Activated CD4-positive, alpha-beta T cell treated with anti-CD3 and anti-CD28 coated beads, Interleukin-2, amount 10 ng/mL, durations not matched to agents 24 days and 14 days (primary cell): ENCODE results near the gene CDT1. TPM values are rescaled to one million over a fixed set of nuclear protein-coding genes. Genes with fewer than 3 reads are reported as not detected.

Experiments
- DNase-seq: peaks from one replicate; pipeline ENCODE4 v3.0.0; 2022
- H3K27ac Mint-ChIP-seq: one replicate; pipeline ENCODE4 v1.8.0; 2022; ENCODE audit warnings: mild to moderate bottlenecking, mixed read lengths
- H3K27me3 Mint-ChIP-seq: one replicate; pipeline ENCODE4 v1.8.0; 2022; ENCODE audit warnings: mixed read lengths
- H3K36me3 Mint-ChIP-seq: one replicate; pipeline ENCODE4 v1.8.0; 2022; ENCODE audit warnings: low read depth, mild to moderate bottlenecking, mixed read lengths
- H3K4me1 Mint-ChIP-seq: one replicate; pipeline ENCODE4 v1.8.0; 2021; ENCODE audit warnings: mixed read lengths
- H3K4me3 Mint-ChIP-seq: one replicate; pipeline ENCODE4 v1.8.0; 2022; ENCODE audit warnings: mild to moderate bottlenecking, moderate library complexity, mixed read lengths
- H3K9me3 Mint-ChIP-seq: one replicate; pipeline ENCODE4 v1.8.0; 2021; ENCODE audit warnings: mixed read lengths
- intact Hi-C: fragments of 100-400 bp; cut with micrococcal nuclease; formaldehyde crosslinking; loops from one replicate; pipeline ENCODE4 v1.15.1; 2023
- total RNA-seq: library from RNA; stranded (reverse); gene quantifications from 2 replicates; pipeline ENCODE4 v1.2.3, GENCODE V29; 2022

The CDT1 gene
- total RNA-seq, 1 donor from 2014 or later, result 93.2 TPM

DNA sequence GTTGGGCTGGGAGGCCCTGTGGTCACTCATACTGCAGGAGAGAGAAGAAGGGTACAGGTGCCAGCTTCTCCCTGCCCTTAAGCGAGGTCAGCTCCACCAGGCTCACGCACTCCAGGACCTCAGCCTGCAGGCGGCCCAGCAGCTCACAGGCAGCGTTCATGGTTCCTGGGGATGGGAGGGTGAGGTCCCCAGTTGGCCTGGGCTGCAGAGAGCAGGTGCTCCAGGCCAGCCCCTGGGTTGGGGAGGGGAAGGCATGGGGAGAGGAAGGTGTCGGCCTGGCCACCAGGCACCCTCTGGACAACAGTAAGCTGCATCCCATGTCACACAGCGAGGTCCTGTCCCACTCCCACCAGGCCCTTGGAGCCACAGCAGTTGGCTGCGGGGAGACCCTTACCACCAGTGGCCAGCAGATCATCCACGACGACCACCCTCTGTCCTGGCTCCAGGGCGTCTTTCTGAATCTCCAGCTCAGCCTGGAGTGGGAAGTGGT, 6.1 kb downstream of the CDT1 start:
- H3K4me3 Mint-ChIP-seq, result peak overlapping the region; percentile 89
- H3K36me3 Mint-ChIP-seq, result peaks cover 39% of the 10 kb centered on the region
- peak overlapping the region; percentile 95 for H3K27ac Mint-ChIP-seq
- H3K27me3 Mint-ChIP-seq, result no peaks in the 10 kb centered on the region
- no peaks in the 10 kb centered on the region for H3K9me3 Mint-ChIP-seq
- H3K4me1 Mint-ChIP-seq, result peaks cover 15% of the 10 kb centered on the region
- DNase-seq, result peak; percentile 63
- intact Hi-C loops, result loop anchor here (5.0 kb wide), 1 partner anchor 408 kb away; the partner anchor contains the start of gene ZNF778

DNA sequence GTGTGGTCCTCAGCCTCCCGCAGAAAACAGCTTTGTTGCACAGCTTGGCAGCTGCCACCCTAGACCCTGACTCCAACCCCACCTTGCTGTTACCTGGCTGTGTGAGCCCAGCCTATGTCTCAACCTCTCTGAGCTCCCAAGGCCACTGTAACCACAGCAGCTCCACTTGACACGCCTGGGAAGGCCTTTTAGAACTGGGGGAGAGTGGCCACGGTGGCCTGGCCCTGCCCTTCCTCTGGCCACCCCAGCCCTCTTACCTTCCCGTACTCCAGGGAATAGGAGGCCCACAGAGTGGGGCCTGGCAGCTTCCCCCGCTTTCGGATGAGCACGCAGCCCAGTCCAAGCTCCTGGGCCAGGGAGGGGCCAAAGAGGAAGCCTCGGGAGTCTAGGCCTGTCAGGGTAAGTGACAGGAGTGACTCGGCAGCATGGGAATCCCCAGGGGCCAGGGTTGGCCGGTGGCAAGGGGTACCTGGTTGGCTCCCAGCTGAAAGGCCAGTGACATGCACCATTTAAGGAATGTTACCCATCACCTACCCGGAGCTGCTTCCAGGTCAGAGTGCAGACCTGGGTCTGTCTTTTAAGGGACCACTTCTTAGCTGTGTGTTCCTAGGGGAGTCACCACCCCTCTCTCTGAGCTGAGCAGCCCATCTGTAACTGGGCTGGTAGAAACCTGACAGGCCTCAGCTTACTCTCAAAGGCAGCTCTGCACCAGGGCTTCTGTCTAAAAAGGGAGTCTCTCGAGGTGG, 6.8 kb downstream of the CDT1 start:
- H3K27ac Mint-ChIP-seq, result peak overlapping the region; percentile 95
- peaks cover 39% of the 10 kb centered on the region for H3K36me3 Mint-ChIP-seq
- peaks cover 15% of the 10 kb centered on the region for H3K4me1 Mint-ChIP-seq
- peak; percentile 75 for DNase-seq
- no peaks in the 10 kb centered on the region for H3K9me3 Mint-ChIP-seq
- intact Hi-C loops, result loop anchor here (5.0 kb wide), 1 partner anchor 407 kb away; the partner anchor contains the start of gene ZNF778
- no peaks in the 10 kb centered on the region for H3K27me3 Mint-ChIP-seq
- peak overlapping the region; percentile 89 for H3K4me3 Mint-ChIP-seq

DNA sequence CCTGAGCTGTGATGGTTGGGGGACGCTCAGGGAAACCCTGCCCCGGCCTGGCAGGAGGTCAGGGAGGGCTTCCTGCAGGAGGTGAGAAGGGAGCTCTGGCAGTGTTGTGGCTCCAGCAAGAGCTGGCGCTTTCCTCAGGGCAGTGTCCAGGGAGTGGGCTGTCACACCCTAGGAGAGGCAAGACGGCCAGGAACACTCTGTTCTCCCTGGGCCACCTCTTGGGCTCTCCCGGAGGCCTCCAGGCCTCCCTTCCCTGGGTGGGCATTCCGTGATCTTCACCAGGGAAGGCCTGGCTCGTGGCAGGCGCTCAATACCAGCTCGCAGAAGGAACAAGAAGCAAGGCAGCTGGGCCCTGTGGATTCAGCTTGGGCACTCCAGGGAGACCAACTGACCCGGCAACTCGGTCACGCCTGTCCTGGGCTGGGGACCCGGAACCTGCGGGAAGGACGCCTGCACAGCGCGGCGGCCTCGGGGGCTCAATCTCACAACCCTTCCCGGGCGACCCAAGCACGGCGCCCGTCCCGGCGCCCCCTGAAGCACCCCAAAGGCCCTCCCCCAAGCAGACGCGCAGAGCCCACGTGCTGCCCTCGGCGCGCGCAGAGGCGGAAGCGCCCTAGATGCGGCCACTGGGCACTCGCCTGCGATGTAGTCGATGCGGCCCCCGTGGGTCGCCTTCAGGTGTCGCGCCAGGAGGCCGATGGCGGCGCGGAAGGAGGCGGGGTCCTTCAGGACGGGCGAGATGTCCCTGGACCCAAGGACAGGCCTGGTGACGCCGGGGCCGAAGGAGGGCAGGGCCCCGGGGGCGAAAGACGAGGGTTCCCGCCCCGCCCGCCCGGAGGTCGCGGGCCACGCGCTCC, 7.6 kb downstream of the CDT1 start:
- intact Hi-C loops, result loop anchor here (5.0 kb wide), 1 partner anchor 406 kb away; the partner anchor contains the start of gene ZNF778
- H3K27ac Mint-ChIP-seq, result peak overlapping the region; percentile 95
- peak overlapping the region; percentile 89 for H3K4me3 Mint-ChIP-seq
- no peaks in the 10 kb centered on the region for H3K27me3 Mint-ChIP-seq
- H3K9me3 Mint-ChIP-seq, result no peaks in the 10 kb centered on the region
- H3K4me1 Mint-ChIP-seq, result peaks cover 15% of the 10 kb centered on the region
- peaks cover 35% of the 10 kb centered on the region for H3K36me3 Mint-ChIP-seq
- DNase-seq, result peak; percentile 93

DNA sequence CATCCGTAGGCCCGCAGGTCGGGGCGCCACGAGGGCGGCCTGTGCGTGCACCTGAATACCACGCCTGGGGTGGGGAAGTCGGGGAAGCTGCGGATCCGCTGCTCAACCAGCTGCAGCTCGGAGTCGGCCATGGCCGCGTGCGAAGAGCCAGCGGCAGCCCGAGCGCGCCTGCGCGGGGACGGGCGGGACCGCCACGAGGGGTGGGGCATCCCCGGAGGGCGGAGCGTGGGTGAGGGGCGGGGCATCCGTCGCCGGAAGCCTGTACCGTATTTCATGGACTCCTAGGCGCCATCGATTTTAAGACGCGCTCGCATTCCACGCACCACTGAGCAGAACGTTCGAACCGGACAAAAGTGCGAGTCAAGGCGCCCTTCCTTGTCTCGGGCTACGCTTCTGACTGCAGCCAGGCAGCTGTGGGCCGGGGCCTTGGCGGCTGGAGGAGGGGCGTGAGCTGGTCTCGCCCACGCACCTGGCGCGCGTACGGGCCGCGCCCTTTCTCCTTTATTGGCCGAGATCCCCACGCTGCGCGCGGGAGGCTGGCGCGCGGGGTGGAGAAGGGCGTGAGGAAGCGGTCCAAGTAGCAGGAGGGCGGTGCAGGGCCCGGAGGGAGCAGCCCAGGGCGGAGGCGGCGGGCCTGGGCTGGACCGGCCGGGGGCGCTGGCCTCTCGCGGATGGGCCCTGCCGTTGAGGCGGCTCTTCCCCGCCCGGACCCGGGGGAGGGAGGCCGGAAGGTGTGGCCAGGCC, 8.4 kb downstream of the CDT1 start, which contains the start of gene APRT:
APRT (minus strand) TSS at position 160 of the 744 bp plus-strand sequence; CDS start at position 131, 29 bp downstream.
- H3K27ac Mint-ChIP-seq, result peak within 1 kb of the TSS; percentile 95
- H3K27me3 Mint-ChIP-seq, result no peaks in the 10 kb centered on the region
- H3K4me1 Mint-ChIP-seq, result peaks cover 15% of the 10 kb centered on the region
- intact Hi-C loops, result loop anchor here (1.0 to 5.0 kb wide), 5 partner anchors 9 to 405 kb away; partner anchors contain the start of genes CDH15, CDT1, TRAPPC2L and ZNF778
- DNase-seq, result peak; percentile 99
- peak within 1 kb of the TSS; percentile 89 for H3K4me3 Mint-ChIP-seq
- H3K9me3 Mint-ChIP-seq, result no peaks in the 10 kb centered on the region
- peaks cover 34% of the 10 kb centered on the region for H3K36me3 Mint-ChIP-seq

DNA sequence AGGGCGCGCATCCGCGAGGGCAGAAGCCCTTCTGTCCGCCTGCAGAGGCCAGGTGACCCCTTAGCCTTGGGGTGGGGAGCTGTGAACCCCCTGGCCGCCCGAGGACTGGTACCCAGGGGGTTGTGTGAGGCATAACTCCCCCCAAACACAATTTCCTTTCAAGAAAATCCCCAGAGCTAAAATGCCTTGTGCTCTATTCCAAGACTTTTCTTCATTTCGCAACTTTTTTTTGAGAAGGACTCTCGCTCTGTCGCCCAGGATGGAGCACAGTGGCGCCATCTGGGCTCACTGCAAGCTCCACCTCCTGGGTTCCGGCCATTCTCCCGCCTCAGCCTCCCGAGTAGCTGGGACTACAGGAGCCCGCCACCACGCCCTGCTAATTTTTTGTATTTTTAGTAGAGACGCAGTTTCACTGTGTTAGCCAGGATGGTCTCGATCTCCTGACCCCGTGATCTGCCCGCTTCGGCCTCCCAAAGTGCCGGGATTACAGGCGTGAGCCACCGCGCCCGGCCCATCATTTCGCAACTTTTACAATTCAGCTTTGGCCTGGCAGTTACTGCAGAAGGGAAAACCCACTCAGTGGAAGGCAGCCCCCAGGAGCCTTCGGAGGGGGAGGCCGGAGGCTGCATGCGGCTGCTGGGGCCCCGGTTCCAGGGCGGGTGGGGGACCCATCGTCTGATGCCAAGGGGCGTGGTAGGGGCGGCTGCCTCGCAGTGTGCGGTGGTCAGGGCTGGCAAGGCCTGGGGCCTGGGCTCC, 9.1 kb downstream of the CDT1 start:
- no peaks in the 10 kb centered on the region for H3K27me3 Mint-ChIP-seq
- H3K9me3 Mint-ChIP-seq, result no peaks in the 10 kb centered on the region
- H3K36me3 Mint-ChIP-seq, result peaks cover 27% of the 10 kb centered on the region
- DNase-seq, result peak; percentile 78
- intact Hi-C loops, result loop anchor here (1.0 to 5.0 kb wide), 5 partner anchors 9 to 405 kb away; partner anchors contain the start of genes CDH15, CDT1, TRAPPC2L and ZNF778
- H3K4me1 Mint-ChIP-seq, result peaks cover 15% of the 10 kb centered on the region
- H3K4me3 Mint-ChIP-seq, result peak overlapping the region; percentile 89
- peak overlapping the region; percentile 92 for H3K27ac Mint-ChIP-seq

DNA sequence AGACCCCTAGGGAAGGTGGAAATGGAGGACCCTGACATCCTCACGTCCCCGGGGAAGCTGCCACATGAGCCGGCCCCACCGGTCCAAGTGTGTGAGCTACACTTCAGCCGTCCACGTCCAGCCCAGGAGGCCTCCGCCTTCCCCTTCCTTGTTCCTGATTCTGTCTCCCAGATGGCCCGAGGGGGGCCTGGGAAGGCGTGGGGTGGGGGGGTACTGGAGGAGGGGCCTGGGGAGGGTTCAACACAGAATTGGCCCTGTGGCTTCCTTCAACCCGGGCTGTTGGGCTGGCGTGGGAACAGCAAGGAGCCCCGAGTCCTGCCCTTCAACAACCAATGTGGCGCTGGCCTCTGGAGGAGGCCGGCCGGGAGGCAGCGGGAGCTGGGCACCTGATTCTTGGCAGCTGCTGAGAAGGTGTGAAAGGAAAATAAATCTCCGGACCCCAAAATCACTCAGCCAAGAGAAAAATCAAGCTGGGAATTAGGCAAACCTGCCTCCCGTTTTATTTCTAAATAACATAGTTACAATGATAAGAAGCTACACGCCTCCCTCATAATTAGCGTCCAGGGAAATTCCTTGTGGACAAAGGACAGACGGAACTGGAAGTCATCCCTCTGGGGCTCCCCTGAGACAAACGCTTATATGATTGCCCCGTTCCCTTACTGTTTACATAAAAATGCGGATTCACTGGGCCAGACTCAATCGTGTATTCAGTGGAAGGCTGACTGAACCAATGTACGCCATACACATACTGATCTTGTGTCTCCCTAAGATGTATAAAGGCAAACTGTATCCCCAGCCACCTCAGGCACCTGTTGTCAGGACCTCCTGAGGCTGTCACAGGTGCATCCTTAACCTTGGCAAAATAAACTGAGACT, 9.9 kb downstream of the CDT1 start:
- DNase-seq, result no peak
- no peak overlapping the region for H3K27ac Mint-ChIP-seq
- peaks cover 19% of the 10 kb centered on the region for H3K36me3 Mint-ChIP-seq
- H3K4me1 Mint-ChIP-seq, result peaks cover 15% of the 10 kb centered on the region
- H3K9me3 Mint-ChIP-seq, result no peaks in the 10 kb centered on the region
- peak overlapping the region; percentile 89 for H3K4me3 Mint-ChIP-seq
- no peaks in the 10 kb centered on the region for H3K27me3 Mint-ChIP-seq
- intact Hi-C loops, result loop anchor here (2.0 to 5.0 kb wide), 2 partner anchors 31 to 404 kb away; partner anchors contain the start of gene ZNF778

DNA sequence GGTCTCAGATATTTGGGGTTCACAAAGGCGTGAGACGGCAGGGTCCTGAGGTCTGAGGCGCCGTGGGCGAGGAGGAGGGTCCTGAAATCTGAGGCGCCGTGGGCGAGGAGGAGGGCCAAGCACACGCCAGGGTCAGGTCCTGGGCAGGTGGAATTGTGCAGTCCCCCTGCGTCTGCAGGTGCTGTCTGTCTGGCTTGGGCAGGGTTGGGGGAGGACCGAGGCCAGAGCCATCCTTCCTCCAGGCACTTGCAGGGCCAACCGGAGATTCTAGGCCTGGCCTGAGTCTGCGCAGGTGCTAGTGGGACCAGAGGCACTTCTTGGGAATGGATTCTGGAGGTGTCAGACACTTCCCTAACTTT, 10.5 kb downstream of the CDT1 start:
- Mint-ChIP-seq H3K27ac (no peak overlapping the region), H3K36me3 (peaks cover 14% of the 10 kb centered on the region), H3K4me1 (peaks cover 15% of the 10 kb centered on the region), H3K27me3 (no peaks in the 10 kb centered on the region), H3K9me3 (no peaks in the 10 kb centered on the region), H3K4me3 (peak overlapping the region; percentile 44)
- intact Hi-C loops, result loop anchor here (5.0 kb wide), 1 partner anchor 403 kb away; the partner anchor contains the start of gene ZNF778
- no peak for DNase-seq

DNA sequence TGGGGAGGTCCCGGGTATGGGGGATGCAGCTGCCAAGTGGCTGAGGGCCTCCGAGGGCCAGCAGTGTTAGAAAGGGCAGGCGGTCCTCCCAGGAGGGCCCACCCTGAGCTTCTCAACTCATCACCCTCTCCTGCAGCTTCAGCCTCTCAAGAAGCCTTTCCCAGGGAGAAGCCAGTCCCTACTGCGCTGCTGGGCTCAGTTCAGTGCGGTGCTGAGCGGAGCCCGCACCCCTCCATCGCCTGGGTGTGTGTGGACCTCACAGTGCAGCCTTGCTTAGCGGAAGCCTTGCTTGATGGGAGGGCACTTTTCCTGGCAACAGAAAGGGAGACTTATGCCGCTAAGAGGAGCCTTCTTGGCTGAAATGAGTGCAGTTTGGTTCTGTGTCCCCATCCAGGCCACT, 11.6 kb downstream of the CDT1 start:
- Mint-ChIP-seq H3K27me3 (no peaks in the 10 kb centered on the region), H3K36me3 (peaks cover 6% of the 10 kb centered on the region), H3K9me3 (no peaks in the 10 kb centered on the region), H3K27ac (no peak overlapping the region), H3K4me1 (peaks cover 4% of the 10 kb centered on the region), H3K4me3 (no peak overlapping the region)
- DNase-seq, result no peak
- intact Hi-C loops, result no loop called here

DNA sequence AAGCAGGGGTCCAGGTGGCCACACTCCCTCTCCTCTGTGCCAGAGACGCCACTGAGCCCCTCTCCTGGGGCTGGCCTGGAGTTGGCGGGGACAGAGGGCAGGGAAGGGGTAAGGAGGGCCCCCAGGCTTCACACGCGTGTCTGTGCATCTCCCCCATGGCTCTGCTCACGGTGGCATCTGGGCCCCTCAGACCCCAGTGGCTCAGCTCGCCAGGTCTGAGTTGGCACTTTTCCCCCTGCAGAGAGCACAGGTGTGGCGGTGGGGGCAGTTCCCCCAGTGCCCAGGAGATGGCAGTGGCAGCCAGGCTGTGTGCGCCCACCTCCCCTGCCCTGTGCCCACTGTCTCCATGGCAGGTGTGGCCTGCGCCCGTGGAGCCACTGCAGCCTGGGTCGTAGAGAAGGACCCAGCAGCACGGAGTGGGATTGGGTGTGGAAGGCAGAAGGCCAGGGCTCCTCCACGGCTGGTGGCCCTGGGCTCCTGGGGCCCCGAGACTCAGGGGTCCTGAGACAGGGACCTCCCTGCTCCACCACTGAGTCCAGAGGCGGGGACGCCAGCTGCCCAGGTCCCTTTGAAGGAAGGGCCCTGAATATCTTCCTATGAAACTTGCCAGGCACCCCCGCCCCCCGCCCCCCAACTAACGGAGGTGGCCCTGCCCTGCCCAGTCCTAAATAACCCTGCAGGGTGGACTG, 12.5 kb downstream of the CDT1 start:
- Mint-ChIP-seq H3K27me3 (no peaks in the 10 kb centered on the region), H3K4me3 (no peak overlapping the region), H3K36me3 (no peaks in the 10 kb centered on the region), H3K27ac (no peak overlapping the region), H3K9me3 (no peaks in the 10 kb centered on the region), H3K4me1 (peaks cover 4% of the 10 kb centered on the region)
- DNase-seq, result peak; percentile 86
- intact Hi-C loops, result loop anchor here (1.0 kb wide), 2 partner anchors 41 to 351 kb away; partner anchors contain the start of gene TRAPPC2L

DNA sequence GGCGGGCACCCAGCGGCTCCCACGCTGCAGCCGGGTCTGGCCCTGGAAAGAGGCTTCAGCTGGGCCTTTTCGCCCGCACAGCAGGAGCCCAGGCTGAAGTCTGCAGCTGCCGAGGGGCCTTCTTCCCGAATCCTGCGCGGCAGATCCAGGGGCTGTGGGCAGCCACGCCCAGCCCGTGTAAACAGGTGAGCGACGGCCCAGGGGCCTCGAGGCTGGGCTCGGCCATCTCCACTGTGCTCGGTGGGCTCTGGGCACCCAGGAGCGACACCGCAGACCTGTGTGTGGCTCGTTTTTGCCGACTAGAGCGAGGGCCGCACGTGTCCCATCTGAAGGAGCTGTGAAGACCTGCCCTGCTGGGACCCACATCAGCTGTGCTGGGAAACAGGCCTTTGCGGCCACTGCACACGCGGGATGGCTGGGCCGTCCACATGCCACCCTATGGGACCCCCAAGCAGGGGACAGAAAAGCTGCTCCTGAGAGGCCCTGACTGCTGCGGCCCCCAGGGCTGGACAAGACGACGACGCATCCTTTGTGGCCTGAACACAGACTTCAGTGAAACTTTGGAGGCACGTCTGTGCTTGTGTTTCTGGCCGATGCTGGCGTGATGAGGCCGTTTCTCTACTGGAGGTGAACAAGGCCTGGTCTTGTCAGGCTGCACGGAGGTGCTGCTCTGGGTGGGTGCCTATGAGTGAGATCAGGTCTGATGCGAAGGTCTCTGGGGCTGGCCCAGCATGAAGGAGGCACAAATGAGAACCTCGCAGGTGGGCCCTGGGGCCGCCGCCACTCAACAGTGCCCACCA, 13.3 kb downstream of the CDT1 start:
- Mint-ChIP-seq H3K27ac (no peak overlapping the region), H3K36me3 (no peaks in the 10 kb centered on the region), H3K4me1 (peaks cover 4% of the 10 kb centered on the region), H3K9me3 (no peaks in the 10 kb centered on the region), H3K27me3 (no peaks in the 10 kb centered on the region), H3K4me3 (no peak overlapping the region)
- intact Hi-C loops, result loop anchor here (1.0 kb wide), 2 partner anchors 40 to 350 kb away; partner anchors contain the start of gene TRAPPC2L
- DNase-seq, result no peak
